ENCODE results near the gene ARHGAP6.

DNA sequence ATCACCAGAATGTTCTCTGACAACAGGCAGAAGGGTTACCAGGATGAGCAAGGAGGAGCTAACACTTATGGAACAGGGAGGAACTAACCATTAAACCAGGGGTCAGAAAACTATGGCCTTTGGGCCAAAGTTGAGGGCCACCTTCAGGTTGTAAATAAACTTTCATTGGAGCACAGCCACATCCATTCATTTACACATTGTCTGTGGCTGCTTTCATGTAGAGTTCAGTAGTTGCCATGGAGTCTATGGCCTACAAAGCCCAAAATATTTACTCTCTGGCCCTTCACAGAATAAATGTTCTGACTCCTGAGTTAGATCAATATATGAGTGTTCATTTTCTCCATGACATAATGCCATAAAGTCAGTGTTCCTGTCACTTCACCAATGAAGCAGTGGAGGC, 567.8 kb downstream of the ARHGAP6 start:
- TF ChIP-seq CTCF (conservative IDR thresholded peaks at IDR 0.05 in 1 of 2, IDR thresholded peaks at IDR 0.05 in 1 of 2; ENCODE audit: extremely low read depth in 1 of 2, insufficient read depth in 1 of 2, low read depth in 1 of 2, low read length in 2 of 2) (no peak), EZH2 (IDR thresholded peaks at IDR 0.05; ENCODE audit: borderline replicate concordance, low read length) (no peak)

Measured in mammary epithelial cell (primary cell).